Panc1 (cell line): ENCODE results near the gene DUSP9. TPM values are rescaled to one million over a fixed set of nuclear protein-coding genes. Genes with fewer than 3 reads are reported as not detected.

Source experiments
- ATAC-seq: fragments of 200-7000 bp; cut with Tn5 transposase; 2 replicates; pipeline ENCODE4 v1.9.1; 2020; ENCODE audit warnings: mild to moderate bottlenecking, moderate library complexity
- BruUV-seq: library from RNA; stranded (reverse); fragments of 400-500 nt; replicated peaks from 2 replicates; lab custom pipeline; 2021; lab: Mats Ljungman, UMichigan
- CTCF ChIA-PET: fragments of 300-600 bp; sonication (Branson Sonifier 250); formaldehyde crosslinking; loops from one replicate; lab custom pipeline; 2022; ENCODE audit warnings: antibody characterized with exemption; lab: Charles Lee
- POLR2A ChIA-PET: fragments of 300-600 bp; sonication (Branson Sonifier 250); formaldehyde crosslinking; loops from one replicate; lab custom pipeline; 2022; ENCODE audit warnings: antibody characterized with exemption; lab: Charles Lee
- DNase-seq: peaks from one replicate; pipeline ENCODE4 v3.0.0-alpha.2; 2010; ENCODE audit warnings: low read depth, low spot score
- H3K27ac ChIP-seq: 2 replicates; pipeline ENCODE4 v1.5.1; 2011; ENCODE audit warnings: mild to moderate bottlenecking, low read length, inconsistent platforms
- H3K27me3 ChIP-seq: fragments of 200-500 bp; sonication (Bioruptor generic); 2 replicates; pipeline ENCODE4 v1.6.0; 2014; ENCODE audit warnings: low read length, inconsistent platforms; ENCODE audit not compliant: control insufficient read depth, insufficient read depth
- H3K36me3 ChIP-seq: fragments of 200-500 bp; sonication (Bioruptor generic); 2 replicates; pipeline ENCODE4 v1.5.1; 2014; ENCODE audit warnings: inconsistent platforms, mild to moderate bottlenecking, low read length, moderate library complexity; ENCODE audit not compliant: control insufficient read depth, insufficient read depth
- H3K4me1 ChIP-seq: 2 replicates; pipeline ENCODE4 v1.5.1; 2011; ENCODE audit warnings: inconsistent platforms, mild to moderate bottlenecking, low read length, moderate library complexity; ENCODE audit not compliant: control insufficient read depth, insufficient read depth
- H3K4me3 ChIP-seq, 2 experiments: 2 replicates each; pipeline ENCODE4 v1.5.1; 2011 to 2012; ENCODE audit warnings: low read depth in 2 of 2, low read length in 2 of 2, mild to moderate bottlenecking in 2 of 2, inconsistent platforms in 1 of 2, moderate library complexity in 1 of 2
- H3K9me3 ChIP-seq: fragments of 200-500 bp; sonication (Bioruptor generic); 2 replicates; pipeline ENCODE4 v1.5.1; 2014; ENCODE audit warnings: low read depth, mild to moderate bottlenecking, inconsistent platforms, low read length, moderate library complexity; ENCODE audit not compliant: control insufficient read depth, insufficient read depth
- POLR2AphosphoS5 ChIP-seq: IDR thresholded peaks from 2 replicates; pipeline ENCODE4 v1.6.1; 2012; ENCODE audit warnings: mild to moderate bottlenecking, low read depth, low read length, moderate library complexity
- SIN3A ChIP-seq: IDR thresholded peaks from 2 replicates; pipeline ENCODE4 v1.6.1; 2012; ENCODE audit warnings: low read depth, mild to moderate bottlenecking, low read length, moderate library complexity, borderline replicate concordance; ENCODE audit not compliant: insufficient read depth
- TCF7L2 ChIP-seq: IDR thresholded peaks from 2 replicates; pipeline ENCODE4 v1.6.1; 2011; ENCODE audit warnings: mild to moderate bottlenecking, low read depth, low read length, inconsistent platforms
- in situ Hi-C: cut with HindIII; loops from 2 replicates; pipeline ENCODE4 v1.10.0; 2016; ENCODE audit warnings: low sequenced_read_pairs, low pct_unique_long_range_greater_than_20kb
- intact Hi-C: fragments of 100-400 bp; cut with micrococcal nuclease; formaldehyde crosslinking; loops from one replicate; pipeline ENCODE4 v1.10.0; 2022; ENCODE audit not compliant: unreplicated experiment
- total RNA-seq: library from RNA; stranded (reverse); gene quantifications from one replicate; pipeline ENCODE4 v1.2.1, GENCODE V29; 2021; ENCODE audit not compliant: unreplicated experiment
- TF ChIP-seq, protein P1 (sequence below), 2 experiments: IDR thresholded peaks; 2 replicates each; pipeline ENCODE4 v1.6.1; 2011 to 2012; ENCODE audit warnings: low read depth in 2 of 2, control low read depth in 1 of 2, low read length in 1 of 2, mild to moderate bottlenecking in 1 of 2, moderate library complexity in 1 of 2; ENCODE audit not compliant: insufficient read depth in 1 of 2
- TF ChIP-seq, protein P2 (sequence below): fragments of 450-650 bp; IDR thresholded peaks from 2 replicates; pipeline ENCODE4 v1.5.1; 2017; ENCODE audit warnings: mild to moderate bottlenecking

DUSP9 gene
- total RNA-seq, 1 experiment from 2014 or later = 7.1 TPM

DNA sequence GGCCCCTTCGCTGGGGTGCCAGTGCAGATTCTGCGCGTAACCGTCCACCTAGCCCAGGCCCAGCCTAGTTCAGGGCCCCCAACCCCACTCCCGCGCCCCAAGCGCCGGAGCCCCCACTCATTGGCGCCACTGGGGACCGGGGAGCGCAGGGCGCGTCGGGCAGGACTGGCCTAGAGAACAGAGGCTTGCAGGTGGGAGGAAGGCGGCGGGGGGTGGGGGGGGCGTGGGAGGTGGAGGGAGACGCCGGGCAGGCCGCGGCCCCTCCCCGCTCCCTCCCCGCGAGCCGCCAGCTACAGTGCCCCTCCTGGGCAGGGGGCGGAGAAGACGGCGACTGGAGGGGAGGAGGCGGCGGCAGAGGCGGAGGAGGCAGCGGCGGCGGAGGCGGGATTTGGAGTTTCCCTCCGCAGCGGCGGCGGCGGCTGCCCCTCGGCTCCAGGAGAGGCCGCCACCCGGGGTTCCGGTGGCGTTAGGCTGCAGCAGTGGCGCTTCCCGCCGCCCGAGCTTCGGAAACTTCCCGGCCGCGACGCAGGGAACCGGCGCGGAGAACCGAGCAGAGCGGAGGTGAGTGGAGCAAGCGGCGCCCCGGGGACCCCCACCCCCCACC is 4.8 kb upstream of the DUSP9 start:
- no peak for TF ChIP-seq POLR2AphosphoS5
- no peak for TF ChIP-seq TCF7L2
- TF ChIP-seq, protein P1, sequence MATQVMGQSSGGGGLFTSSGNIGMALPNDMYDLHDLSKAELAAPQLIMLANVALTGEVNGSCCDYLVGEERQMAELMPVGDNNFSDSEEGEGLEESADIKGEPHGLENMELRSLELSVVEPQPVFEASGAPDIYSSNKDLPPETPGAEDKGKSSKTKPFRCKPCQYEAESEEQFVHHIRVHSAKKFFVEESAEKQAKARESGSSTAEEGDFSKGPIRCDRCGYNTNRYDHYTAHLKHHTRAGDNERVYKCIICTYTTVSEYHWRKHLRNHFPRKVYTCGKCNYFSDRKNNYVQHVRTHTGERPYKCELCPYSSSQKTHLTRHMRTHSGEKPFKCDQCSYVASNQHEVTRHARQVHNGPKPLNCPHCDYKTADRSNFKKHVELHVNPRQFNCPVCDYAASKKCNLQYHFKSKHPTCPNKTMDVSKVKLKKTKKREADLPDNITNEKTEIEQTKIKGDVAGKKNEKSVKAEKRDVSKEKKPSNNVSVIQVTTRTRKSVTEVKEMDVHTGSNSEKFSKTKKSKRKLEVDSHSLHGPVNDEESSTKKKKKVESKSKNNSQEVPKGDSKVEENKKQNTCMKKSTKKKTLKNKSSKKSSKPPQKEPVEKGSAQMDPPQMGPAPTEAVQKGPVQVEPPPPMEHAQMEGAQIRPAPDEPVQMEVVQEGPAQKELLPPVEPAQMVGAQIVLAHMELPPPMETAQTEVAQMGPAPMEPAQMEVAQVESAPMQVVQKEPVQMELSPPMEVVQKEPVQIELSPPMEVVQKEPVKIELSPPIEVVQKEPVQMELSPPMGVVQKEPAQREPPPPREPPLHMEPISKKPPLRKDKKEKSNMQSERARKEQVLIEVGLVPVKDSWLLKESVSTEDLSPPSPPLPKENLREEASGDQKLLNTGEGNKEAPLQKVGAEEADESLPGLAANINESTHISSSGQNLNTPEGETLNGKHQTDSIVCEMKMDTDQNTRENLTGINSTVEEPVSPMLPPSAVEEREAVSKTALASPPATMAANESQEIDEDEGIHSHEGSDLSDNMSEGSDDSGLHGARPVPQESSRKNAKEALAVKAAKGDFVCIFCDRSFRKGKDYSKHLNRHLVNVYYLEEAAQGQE (IDR thresholded peaks at IDR 0.05; ENCODE audit: insufficient read depth in 1 of 2, low read depth in 2 of 2, low read length in 1 of 2) = no peak
- no peak for TF ChIP-seq SIN3A
- TF ChIP-seq, protein P2, sequence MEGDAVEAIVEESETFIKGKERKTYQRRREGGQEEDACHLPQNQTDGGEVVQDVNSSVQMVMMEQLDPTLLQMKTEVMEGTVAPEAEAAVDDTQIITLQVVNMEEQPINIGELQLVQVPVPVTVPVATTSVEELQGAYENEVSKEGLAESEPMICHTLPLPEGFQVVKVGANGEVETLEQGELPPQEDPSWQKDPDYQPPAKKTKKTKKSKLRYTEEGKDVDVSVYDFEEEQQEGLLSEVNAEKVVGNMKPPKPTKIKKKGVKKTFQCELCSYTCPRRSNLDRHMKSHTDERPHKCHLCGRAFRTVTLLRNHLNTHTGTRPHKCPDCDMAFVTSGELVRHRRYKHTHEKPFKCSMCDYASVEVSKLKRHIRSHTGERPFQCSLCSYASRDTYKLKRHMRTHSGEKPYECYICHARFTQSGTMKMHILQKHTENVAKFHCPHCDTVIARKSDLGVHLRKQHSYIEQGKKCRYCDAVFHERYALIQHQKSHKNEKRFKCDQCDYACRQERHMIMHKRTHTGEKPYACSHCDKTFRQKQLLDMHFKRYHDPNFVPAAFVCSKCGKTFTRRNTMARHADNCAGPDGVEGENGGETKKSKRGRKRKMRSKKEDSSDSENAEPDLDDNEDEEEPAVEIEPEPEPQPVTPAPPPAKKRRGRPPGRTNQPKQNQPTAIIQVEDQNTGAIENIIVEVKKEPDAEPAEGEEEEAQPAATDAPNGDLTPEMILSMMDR = no peak
- Histone ChIP-seq H3K4me3 (0 out of 4 replicates have a peak overlapping the region, but pooled peaks of 1 of the 2 experiments have one; percentile 7), H3K27me3 (peaks cover 4% of the 10 kb centered on the region), H3K9me3 (no peaks in the 10 kb centered on the region), H3K4me1 (peaks cover 7% of the 10 kb centered on the region), H3K36me3 (no peaks in the 10 kb centered on the region), H3K27ac (no peak overlapping the region)
- CTCF ChIA-PET = interaction anchor here (0.9 kb wide), 1 partner anchor 10 kb away, joined by 4 read pairs; no protein-coding TSS in a partner anchor
- no peak for DNase-seq
- in situ Hi-C loops (no loop called here), intact Hi-C loops (no loop called here)
- ATAC-seq = no peak
- POLR2A ChIA-PET = no interaction called here
- BruUV-seq = no TSS peak

DNA sequence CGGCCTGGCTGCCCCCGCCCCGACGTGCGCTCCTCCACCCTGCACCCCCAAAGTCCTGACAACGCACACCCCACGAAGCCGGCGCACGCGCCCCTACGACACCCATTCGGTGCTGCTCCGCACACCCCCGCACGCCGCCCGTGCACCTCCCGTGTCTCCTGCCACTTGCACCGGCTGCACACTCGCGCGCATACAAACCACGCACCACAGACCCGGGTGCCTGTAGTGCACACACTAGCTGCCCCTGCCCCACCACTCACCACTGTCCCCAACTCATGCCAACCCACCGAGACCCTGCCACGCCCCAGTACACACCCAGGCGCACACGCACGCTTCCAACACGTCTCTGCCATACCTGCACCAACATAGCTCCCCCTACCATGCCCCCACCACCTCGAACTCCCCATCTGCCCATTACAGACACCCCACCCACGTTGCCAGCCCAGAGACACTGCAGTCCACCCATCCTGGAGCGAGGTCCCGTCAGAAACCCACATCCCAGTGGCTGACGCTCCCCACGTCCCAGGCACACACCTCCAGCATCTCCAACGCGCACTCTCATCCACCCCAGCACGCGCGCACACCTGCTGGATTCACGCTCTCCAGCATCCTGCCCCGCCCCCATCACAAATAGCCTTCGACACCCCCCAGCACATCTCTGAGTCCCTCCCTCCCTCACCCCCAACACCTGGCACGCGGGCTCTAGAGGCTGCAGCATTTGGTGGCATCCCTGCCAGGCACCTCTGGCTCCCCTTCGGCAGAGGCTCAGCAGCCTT is 4.2 kb upstream of the DUSP9 start:
- Histone ChIP-seq H3K27me3 (peaks cover 4% of the 10 kb centered on the region), H3K4me3 (0 out of 4 replicates have a peak overlapping the region, but pooled peaks of 1 of the 2 experiments have one; percentile 8), H3K36me3 (no peaks in the 10 kb centered on the region), H3K4me1 (peaks cover 7% of the 10 kb centered on the region), H3K9me3 (no peaks in the 10 kb centered on the region), H3K27ac (no peak overlapping the region)
- TF ChIP-seq SIN3A = no peak
- TF ChIP-seq, protein P1 (IDR thresholded peaks at IDR 0.05; ENCODE audit: insufficient read depth in 1 of 2, low read depth in 2 of 2, low read length in 1 of 2) = no peak
- TF ChIP-seq, protein P2 = no peak
- no peak for TF ChIP-seq TCF7L2
- TF ChIP-seq POLR2AphosphoS5 = no peak
- no TSS peak for BruUV-seq
- DNase-seq (no peak), ATAC-seq (no peak)
- ChIA-PET POLR2A (no interaction called here), CTCF (interaction anchor here (0.6 to 0.9 kb wide), 2 partner anchors 9 to 249 kb away, joined by 3 to 4 read pairs; no protein-coding TSS in a partner anchor)
- in situ Hi-C loops = no loop called here
- intact Hi-C loops = no loop called here
